DMS53 treated with DMSO at 0.1 percent for 48 hours (cell line): ENCODE measurements around the gene EHBP1L1.

ENCODE experiments used
- DNase-seq: peaks from one replicate; lab custom pipeline; 2025; ENCODE audit not compliant: unreplicated experiment; lab: John Stamatoyannopoulos, UW

Gene EHBP1L1

GRCh38 chr11:65576867-65577755 is 1.3 kb downstream of the EHBP1L1 start:
- peak; percentile 45 for DNase-seq

- no peak for DNase-seq
These were observed 1.9 kb downstream of the EHBP1L1 start for GRCh38 chr11:65577756-65578109.

- DNase-seq = no peak
These were observed 2.3 kb downstream of the EHBP1L1 start for GRCh38 chr11:65578134-65578533.

- DNase-seq = no peak
These were observed 2.8 kb downstream of the EHBP1L1 start for GRCh38 chr11:65578667-65579066.

- no peak for DNase-seq
These were observed 3.4 kb downstream of the EHBP1L1 start for GRCh38 chr11:65579291-65579690.

GRCh38 chr11:65580031-65580692 is 4.3 kb downstream of the EHBP1L1 start:
- DNase-seq = no peak

- DNase-seq = no peak
These were observed 4.9 kb downstream of the EHBP1L1 start for GRCh38 chr11:65580756-65581155.

GRCh38 chr11:65581928-65582327 is 6.1 kb downstream of the EHBP1L1 start:
- DNase-seq = no peak

GRCh38 chr11:65583589-65583988 is 7.7 kb downstream of the EHBP1L1 start:
- DNase-seq = no peak

GRCh38 chr11:65584106-65584505 is 8.3 kb downstream of the EHBP1L1 start:
- DNase-seq = no peak

- no peak for DNase-seq
These were observed 8.9 kb downstream of the EHBP1L1 start for GRCh38 chr11:65584723-65585171.

GRCh38 chr11:65585396-65586246 is 9.8 kb downstream of the EHBP1L1 start:
- DNase-seq = no peak

GRCh38 chr11:65586247-65586630 is 10.4 kb downstream of the EHBP1L1 start:
- DNase-seq = no peak

GRCh38 chr11:65586676-65587075 is 10.8 kb downstream of the EHBP1L1 start:
- no peak for DNase-seq

- no peak for DNase-seq
These were observed 12.6 kb downstream of the EHBP1L1 start for GRCh38 chr11:65588199-65589054.

GRCh38 chr11:65589444-65590239 is 13.8 kb downstream of the EHBP1L1 start:
- no peak for DNase-seq

- DNase-seq = peak; percentile 71
These were observed 14.4 kb downstream of the EHBP1L1 start for GRCh38 chr11:65590240-65590738.

GRCh38 chr11:65591939-65592857 is 16.3 kb downstream of the EHBP1L1 start:
- peak; percentile 12 for DNase-seq
